HEK293 (cell line): Measurements from ENCODE around the gene KIFC1.
"Not testable (repeated sequence)": the region's sequence is repeated elsewhere in the genome, so short reads cannot be mapped to it uniquely, and the experiment has no call there.

Source experiments
- CTCF ChIA-PET: fragments of 350-600 bp; formaldehyde crosslinking; extraction: SDS; loops from one replicate; lab custom pipeline; 2021; ENCODE audit warnings: antibody characterized with exemption; lab: Yijun Ruan, JAX
- POLR2A ChIA-PET: fragments of 300-600 bp; formaldehyde crosslinking; extraction: SDS; loops from one replicate; lab custom pipeline; 2020; ENCODE audit warnings: antibody characterized with exemption, inconsistent platforms; lab: Yijun Ruan, JAX
- H3K27ac ChIP-seq: fragments of 200-500 bp; sonication (Bioruptor generic); 2 replicates; pipeline ENCODE4 v1.5.1; 2014; ENCODE audit warnings: low read depth, low read length, control low read depth, inconsistent platforms; ENCODE audit errors: extremely low read depth
- H3K36me3 ChIP-seq, 2 experiments: fragments of 200-500 bp in 1 of 2; sonication (Bioruptor generic) in 1 of 2; 1 replicate in 1 of 2; 2 replicates in 1 of 2; pipeline ENCODE4 v1.5.1; 2014 to 2017; ENCODE audit warnings: inconsistent platforms in 2 of 2, low read length in 2 of 2; ENCODE audit not compliant: control insufficient read depth in 2 of 2, insufficient read depth in 1 of 2
- H3K4me1 ChIP-seq: fragments of 200-500 bp; sonication (Bioruptor generic); 2 replicates; pipeline ENCODE4 v1.5.1; 2014; ENCODE audit warnings: mild to moderate bottlenecking, low read length, inconsistent platforms; ENCODE audit not compliant: control insufficient read depth, insufficient read depth
- H3K4me3 ChIP-seq: 2 replicates; pipeline ENCODE4 v1.5.1; 2011; ENCODE audit warnings: low read depth, mild to moderate bottlenecking, control low read depth, low read length, moderate library complexity
- H3K9me3 ChIP-seq: fragments of 200-500 bp; sonication (Bioruptor generic); 2 replicates; pipeline ENCODE4 v1.5.1; 2014; ENCODE audit warnings: low read depth, low read length, inconsistent platforms; ENCODE audit not compliant: control insufficient read depth, insufficient read depth
- EGR2 ChIP-seq: fragments of 450-650 bp; formaldehyde crosslinking; IDR thresholded peaks from 2 replicates; pipeline ENCODE4 v1.5.1; 2016; ENCODE audit warnings: low read depth, missing biosample characterization, missing genetic modification characterization
- GLI2 ChIP-seq: fragments of 450-650 bp; formaldehyde crosslinking; IDR thresholded peaks from 2 replicates; pipeline ENCODE4; 2017; ENCODE audit warnings: missing biosample characterization, missing genetic modification characterization, low read depth, borderline replicate concordance
- GLIS1 ChIP-seq: fragments of 450-650 bp; formaldehyde crosslinking; IDR thresholded peaks from 2 replicates; pipeline ENCODE4 v1.5.1; 2016; ENCODE audit warnings: missing biosample characterization, missing genetic modification characterization
- KLF10 ChIP-seq: fragments of 450-650 bp; IDR thresholded peaks from 2 replicates; pipeline ENCODE4 v1.5.1; 2018; ENCODE audit warnings: missing biosample characterization, mild to moderate bottlenecking, missing genetic modification characterization
- KLF7 ChIP-seq: fragments of 450-650 bp; formaldehyde crosslinking; IDR thresholded peaks from 2 replicates; pipeline ENCODE4 v1.5.1; 2016; ENCODE audit warnings: missing biosample characterization, missing genetic modification characterization, borderline replicate concordance
- SETDB1 ChIP-seq: IDR thresholded peaks from one replicate; pipeline ENCODE4 v1.6.1; 2017; ENCODE audit warnings: mild to moderate bottlenecking, low read length, moderate library complexity, mixed read lengths; ENCODE audit not compliant: insufficient read length
- YY2 ChIP-seq: fragments of 450-650 bp; formaldehyde crosslinking; IDR thresholded peaks from 2 replicates; pipeline ENCODE4 v1.5.1; 2016; ENCODE audit warnings: missing biosample characterization, missing genetic modification characterization
- ZBTB8A ChIP-seq: fragments of 450-650 bp; formaldehyde crosslinking; IDR thresholded peaks from 2 replicates; pipeline ENCODE4 v1.5.1; 2016; ENCODE audit warnings: missing biosample characterization, missing genetic modification characterization
- ZNF2 ChIP-seq: fragments of 450-650 bp; formaldehyde crosslinking; IDR thresholded peaks from 2 replicates; pipeline ENCODE4 v1.5.1; 2016; ENCODE audit warnings: missing biosample characterization, missing genetic modification characterization
- ZNF292 ChIP-seq: fragments of 450-650 bp; formaldehyde crosslinking; IDR thresholded peaks from 2 replicates; pipeline ENCODE4 v1.5.1; 2016; ENCODE audit warnings: low read depth, missing biosample characterization, missing genetic modification characterization, borderline replicate concordance
- ZNF423 ChIP-seq: fragments of 450-650 bp; formaldehyde crosslinking; IDR thresholded peaks from 2 replicates; pipeline ENCODE4 v1.5.1; 2016; ENCODE audit warnings: missing biosample characterization, missing genetic modification characterization
- ZNF529 ChIP-seq: fragments of 450-650 bp; formaldehyde crosslinking; IDR thresholded peaks from 2 replicates; pipeline ENCODE4 v1.5.1; 2017; ENCODE audit warnings: missing genetic modification characterization, missing biosample characterization; ENCODE audit not compliant: insufficient replicate concordance
- ZNF549 ChIP-seq: fragments of 450-650 bp; IDR thresholded peaks from 2 replicates; pipeline ENCODE4 v1.5.1; 2018; ENCODE audit warnings: missing biosample characterization, missing genetic modification characterization, mild to moderate bottlenecking, inconsistent platforms, moderate library complexity
- ZNF610 ChIP-seq: fragments of 450-650 bp; formaldehyde crosslinking; IDR thresholded peaks from 2 replicates; pipeline ENCODE4 v1.5.1; 2016; ENCODE audit warnings: missing biosample characterization, missing genetic modification characterization, borderline replicate concordance
- ZNF626 ChIP-seq: fragments of 450-650 bp; sonication (Bioruptor Pico); formaldehyde crosslinking; IDR thresholded peaks from 2 replicates; pipeline ENCODE4 v1.5.1; 2018; ENCODE audit warnings: missing biosample characterization, missing genetic modification characterization, inconsistent platforms
- ZNF658 ChIP-seq: fragments of 450-650 bp; formaldehyde crosslinking; IDR thresholded peaks from 2 replicates; pipeline ENCODE4; 2016; ENCODE audit warnings: missing biosample characterization, missing genetic modification characterization
- ZNF747 ChIP-seq: fragments of 450-650 bp; formaldehyde crosslinking; IDR thresholded peaks from 2 replicates; pipeline ENCODE4 v1.5.1; 2016; ENCODE audit warnings: missing biosample characterization, missing genetic modification characterization
- ZNF837 ChIP-seq: fragments of 450-650 bp; formaldehyde crosslinking; IDR thresholded peaks from 2 replicates; pipeline ENCODE4 v1.5.1; 2016; ENCODE audit warnings: missing biosample characterization, missing genetic modification characterization
- TF ChIP-seq, protein P1 (sequence below): fragments of 450-650 bp; formaldehyde crosslinking; IDR thresholded peaks from 2 replicates; pipeline ENCODE4 v1.5.1; 2016; ENCODE audit warnings: missing biosample characterization, missing genetic modification characterization
- TF ChIP-seq, protein P2 (sequence below): fragments of 450-650 bp; formaldehyde crosslinking; conservative IDR thresholded peaks from 2 replicates; pipeline ENCODE4 v1.5.1; 2016; ENCODE audit warnings: low read depth, missing biosample characterization, missing genetic modification characterization
- TF ChIP-seq, protein P3 (sequence below): fragments of 450-650 bp; formaldehyde crosslinking; IDR thresholded peaks from 2 replicates; pipeline ENCODE4 v1.5.1; 2016; ENCODE audit warnings: missing biosample characterization, missing genetic modification characterization
- TF ChIP-seq, protein P4 (sequence below): fragments of 450-650 bp; formaldehyde crosslinking; IDR thresholded peaks from 2 replicates; pipeline ENCODE4 v1.5.1; 2016; ENCODE audit warnings: missing biosample characterization, missing genetic modification characterization, low read depth
- TF ChIP-seq, protein P5 (sequence below): fragments of 450-650 bp; formaldehyde crosslinking; IDR thresholded peaks from 2 replicates; pipeline ENCODE4 v1.5.1; 2016; ENCODE audit warnings: missing biosample characterization, missing genetic modification characterization, borderline replicate concordance
- TF ChIP-seq, protein P6 (sequence below): fragments of 450-650 bp; formaldehyde crosslinking; IDR thresholded peaks from 2 replicates; pipeline ENCODE4 v1.5.1; 2016; ENCODE audit warnings: missing biosample characterization, missing genetic modification characterization

The KIFC1 gene

DNA sequence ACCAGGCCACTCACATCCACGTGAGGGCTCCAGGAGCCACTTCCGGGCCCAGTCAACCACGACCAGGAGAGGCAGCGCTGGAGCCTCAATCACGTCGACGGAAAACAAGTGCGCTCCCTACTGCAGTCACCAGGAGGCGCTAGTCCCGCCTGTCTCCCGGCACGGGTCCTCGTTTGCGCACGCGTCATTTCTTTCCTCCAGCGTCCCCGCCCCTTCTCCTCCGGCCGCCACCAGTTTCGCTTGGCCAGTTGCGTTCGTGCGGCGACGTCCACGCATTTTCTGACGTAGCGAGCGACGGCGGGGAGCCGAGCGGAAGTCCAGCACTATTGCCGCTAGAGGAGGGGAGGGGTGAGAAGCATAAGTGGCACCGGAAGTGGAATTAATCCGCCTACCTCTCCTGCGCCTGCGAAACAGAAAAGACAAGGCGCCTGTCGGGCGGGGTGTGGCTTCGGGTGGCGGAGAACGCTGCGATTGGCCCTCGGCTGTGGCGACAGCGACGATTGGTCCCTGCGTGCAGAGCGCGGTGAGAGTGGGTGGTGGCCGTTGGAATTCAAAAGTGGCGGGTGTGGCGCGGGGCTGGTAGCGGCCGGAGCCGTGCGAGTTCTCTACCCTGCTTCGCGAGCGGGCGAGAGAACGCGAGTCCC, at the start of gene KIFC1 (continued):
- TF ChIP-seq, protein P1, sequence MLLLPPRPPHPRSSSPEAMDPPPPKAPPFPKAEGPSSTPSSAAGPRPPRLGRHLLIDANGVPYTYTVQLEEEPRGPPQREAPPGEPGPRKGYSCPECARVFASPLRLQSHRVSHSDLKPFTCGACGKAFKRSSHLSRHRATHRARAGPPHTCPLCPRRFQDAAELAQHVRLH = peak; percentile 70; the same call in 1 of the 2 replicates
- TF ChIP-seq ZBTB8A (tag by site-specific recombination) = peak; percentile 71
- TF ChIP-seq ZNF423 (tag by site-specific recombination) = no peak
- TF ChIP-seq ZNF292 (tag by site-specific recombination) = no peak
- TF ChIP-seq, protein P2, sequence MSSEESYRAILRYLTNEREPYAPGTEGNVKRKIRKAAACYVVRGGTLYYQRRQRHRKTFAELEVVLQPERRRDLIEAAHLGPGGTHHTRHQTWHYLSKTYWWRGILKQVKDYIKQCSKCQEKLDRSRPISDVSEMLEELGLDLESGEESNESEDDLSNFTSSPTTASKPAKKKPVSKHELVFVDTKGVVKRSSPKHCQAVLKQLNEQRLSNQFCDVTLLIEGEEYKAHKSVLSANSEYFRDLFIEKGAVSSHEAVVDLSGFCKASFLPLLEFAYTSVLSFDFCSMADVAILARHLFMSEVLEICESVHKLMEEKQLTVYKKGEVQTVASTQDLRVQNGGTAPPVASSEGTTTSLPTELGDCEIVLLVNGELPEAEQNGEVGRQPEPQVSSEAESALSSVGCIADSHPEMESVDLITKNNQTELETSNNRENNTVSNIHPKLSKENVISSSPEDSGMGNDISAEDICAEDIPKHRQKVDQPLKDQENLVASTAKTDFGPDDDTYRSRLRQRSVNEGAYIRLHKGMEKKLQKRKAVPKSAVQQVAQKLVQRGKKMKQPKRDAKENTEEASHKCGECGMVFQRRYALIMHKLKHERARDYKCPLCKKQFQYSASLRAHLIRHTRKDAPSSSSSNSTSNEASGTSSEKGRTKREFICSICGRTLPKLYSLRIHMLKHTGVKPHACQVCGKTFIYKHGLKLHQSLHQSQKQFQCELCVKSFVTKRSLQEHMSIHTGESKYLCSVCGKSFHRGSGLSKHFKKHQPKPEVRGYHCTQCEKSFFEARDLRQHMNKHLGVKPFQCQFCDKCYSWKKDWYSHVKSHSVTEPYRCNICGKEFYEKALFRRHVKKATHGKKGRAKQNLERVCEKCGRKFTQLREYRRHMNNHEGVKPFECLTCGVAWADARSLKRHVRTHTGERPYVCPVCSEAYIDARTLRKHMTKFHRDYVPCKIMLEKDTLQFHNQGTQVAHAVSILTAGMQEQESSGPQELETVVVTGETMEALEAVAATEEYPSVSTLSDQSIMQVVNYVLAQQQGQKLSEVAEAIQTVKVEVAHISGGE (tag by site-specific recombination) = peak; percentile 92
- TF ChIP-seq, protein P3, sequence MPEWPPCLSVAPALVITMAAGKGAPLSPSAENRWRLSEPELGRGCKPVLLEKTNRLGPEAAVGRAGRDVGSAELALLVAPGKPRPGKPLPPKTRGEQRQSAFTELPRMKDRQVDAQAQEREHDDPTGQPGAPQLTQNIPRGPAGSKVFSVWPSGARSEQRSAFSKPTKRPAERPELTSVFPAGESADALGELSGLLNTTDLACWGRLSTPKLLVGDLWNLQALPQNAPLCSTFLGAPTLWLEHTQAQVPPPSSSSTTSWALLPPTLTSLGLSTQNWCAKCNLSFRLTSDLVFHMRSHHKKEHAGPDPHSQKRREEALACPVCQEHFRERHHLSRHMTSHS (tag by site-specific recombination) = no peak
- peak; percentile 90 for TF ChIP-seq KLF10 (tag by site-specific recombination)
- no peak for TF ChIP-seq YY2 (tag by site-specific recombination)
- TF ChIP-seq ZNF626 = no peak
- TF ChIP-seq EGR2 (tag by site-specific recombination) = peak; percentile 90
- TF ChIP-seq KLF7 (tag by site-specific recombination) = peak; percentile 90; the same call in 1 of the 2 replicates
- no peak for TF ChIP-seq ZNF747 (tag by site-specific recombination)
- TF ChIP-seq GLIS1 (tag by site-specific recombination) = no peak
- TF ChIP-seq, protein P4, sequence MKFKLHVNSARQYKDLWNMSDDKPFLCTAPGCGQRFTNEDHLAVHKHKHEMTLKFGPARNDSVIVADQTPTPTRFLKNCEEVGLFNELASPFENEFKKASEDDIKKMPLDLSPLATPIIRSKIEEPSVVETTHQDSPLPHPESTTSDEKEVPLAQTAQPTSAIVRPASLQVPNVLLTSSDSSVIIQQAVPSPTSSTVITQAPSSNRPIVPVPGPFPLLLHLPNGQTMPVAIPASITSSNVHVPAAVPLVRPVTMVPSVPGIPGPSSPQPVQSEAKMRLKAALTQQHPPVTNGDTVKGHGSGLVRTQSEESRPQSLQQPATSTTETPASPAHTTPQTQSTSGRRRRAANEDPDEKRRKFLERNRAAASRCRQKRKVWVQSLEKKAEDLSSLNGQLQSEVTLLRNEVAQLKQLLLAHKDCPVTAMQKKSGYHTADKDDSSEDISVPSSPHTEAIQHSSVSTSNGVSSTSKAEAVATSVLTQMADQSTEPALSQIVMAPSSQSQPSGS (tag by site-specific recombination) = no peak
- TF ChIP-seq ZNF658 (tag by site-specific recombination) = no peak
- TF ChIP-seq ZNF529 = no peak
- TF ChIP-seq ZNF549 (tag by site-specific recombination) = no peak
- TF ChIP-seq SETDB1 = no peak
- no peak for TF ChIP-seq ZNF837 (tag by site-specific recombination)
- no peak for TF ChIP-seq ZNF2 (tag by site-specific recombination)
- TF ChIP-seq GLI2 = no peak
- TF ChIP-seq, protein P5, sequence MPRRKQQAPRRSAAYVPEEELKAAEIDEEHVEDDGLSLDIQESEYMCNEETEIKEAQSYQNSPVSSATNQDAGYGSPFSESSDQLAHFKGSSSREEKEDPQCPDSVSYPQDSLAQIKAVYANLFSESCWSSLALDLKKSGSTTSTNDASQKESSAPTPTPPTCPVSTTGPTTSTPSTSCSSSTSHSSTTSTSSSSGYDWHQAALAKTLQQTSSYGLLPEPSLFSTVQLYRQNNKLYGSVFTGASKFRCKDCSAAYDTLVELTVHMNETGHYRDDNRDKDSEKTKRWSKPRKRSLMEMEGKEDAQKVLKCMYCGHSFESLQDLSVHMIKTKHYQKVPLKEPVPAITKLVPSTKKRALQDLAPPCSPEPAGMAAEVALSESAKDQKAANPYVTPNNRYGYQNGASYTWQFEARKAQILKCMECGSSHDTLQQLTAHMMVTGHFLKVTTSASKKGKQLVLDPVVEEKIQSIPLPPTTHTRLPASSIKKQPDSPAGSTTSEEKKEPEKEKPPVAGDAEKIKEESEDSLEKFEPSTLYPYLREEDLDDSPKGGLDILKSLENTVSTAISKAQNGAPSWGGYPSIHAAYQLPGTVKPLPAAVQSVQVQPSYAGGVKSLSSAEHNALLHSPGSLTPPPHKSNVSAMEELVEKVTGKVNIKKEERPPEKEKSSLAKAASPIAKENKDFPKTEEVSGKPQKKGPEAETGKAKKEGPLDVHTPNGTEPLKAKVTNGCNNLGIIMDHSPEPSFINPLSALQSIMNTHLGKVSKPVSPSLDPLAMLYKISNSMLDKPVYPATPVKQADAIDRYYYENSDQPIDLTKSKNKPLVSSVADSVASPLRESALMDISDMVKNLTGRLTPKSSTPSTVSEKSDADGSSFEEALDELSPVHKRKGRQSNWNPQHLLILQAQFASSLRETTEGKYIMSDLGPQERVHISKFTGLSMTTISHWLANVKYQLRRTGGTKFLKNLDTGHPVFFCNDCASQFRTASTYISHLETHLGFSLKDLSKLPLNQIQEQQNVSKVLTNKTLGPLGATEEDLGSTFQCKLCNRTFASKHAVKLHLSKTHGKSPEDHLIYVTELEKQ (tag by site-specific recombination) = no peak
- peak; percentile 62; the same call in 1 of the 2 replicates for TF ChIP-seq ZNF610 (tag by site-specific recombination)
- TF ChIP-seq, protein P6, sequence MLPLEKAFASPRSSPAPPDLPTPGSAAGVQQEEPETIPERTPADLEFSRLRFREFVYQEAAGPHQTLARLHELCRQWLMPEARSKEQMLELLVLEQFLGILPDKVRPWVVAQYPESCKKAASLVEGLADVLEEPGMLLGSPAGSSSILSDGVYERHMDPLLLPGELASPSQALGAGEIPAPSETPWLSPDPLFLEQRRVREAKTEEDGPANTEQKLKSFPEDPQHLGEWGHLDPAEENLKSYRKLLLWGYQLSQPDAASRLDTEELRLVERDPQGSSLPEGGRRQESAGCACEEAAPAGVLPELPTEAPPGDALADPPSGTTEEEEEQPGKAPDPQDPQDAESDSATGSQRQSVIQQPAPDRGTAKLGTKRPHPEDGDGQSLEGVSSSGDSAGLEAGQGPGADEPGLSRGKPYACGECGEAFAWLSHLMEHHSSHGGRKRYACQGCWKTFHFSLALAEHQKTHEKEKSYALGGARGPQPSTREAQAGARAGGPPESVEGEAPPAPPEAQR (tag by site-specific recombination) = no peak

DNA sequence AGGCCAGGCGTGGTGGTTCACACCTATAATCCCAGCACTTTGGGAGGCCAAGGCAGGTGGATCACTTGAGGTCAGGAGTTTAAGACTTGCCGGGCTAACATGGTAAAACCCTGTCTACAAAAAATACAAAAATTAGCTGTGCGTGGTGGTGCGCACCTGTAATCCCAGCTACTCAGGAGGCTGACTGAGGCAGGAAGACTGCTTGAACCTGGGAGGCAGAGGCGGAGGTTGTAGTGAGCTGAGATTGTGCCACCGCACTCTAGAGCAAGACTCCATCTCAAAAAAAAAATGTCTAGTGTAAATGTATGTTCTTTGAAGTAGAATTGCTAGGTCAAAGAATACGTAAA, 48.0 kb upstream of the KIFC1 start:
- ChIA-PET POLR2A (interaction anchor here (0.7 to 3.2 kb wide), 3 partner anchors 26 to 41 kb away, joined by 4 to 22 read pairs (median 7); partner anchors contain the start of genes TAPBP and ZBTB22), CTCF (interaction anchor here (1.2 to 3.3 kb wide), 7 partner anchors 7 to 64 kb away, joined by 5 to 30 read pairs (median 8); a partner anchor contains a TSS)
- not testable (repeated sequence) for H3K36me3 ChIP-seq, H3K4me1 ChIP-seq, H3K9me3 ChIP-seq, H3K27ac ChIP-seq, H3K4me3 ChIP-seq
